NCI-H748 treated with DMSO at 0.1 percent for 48 hours (cell line): ENCODE measurements around the gene TLE4.
"Not testable (repeated sequence)": the region's sequence is repeated elsewhere in the genome, so short reads cannot be mapped to it uniquely, and the experiment has no call there.

ENCODE experiments used
- DNase-seq: peaks from one replicate; lab custom pipeline; 2025; lab: John Stamatoyannopoulos, UW

TLE4 gene

DNA sequence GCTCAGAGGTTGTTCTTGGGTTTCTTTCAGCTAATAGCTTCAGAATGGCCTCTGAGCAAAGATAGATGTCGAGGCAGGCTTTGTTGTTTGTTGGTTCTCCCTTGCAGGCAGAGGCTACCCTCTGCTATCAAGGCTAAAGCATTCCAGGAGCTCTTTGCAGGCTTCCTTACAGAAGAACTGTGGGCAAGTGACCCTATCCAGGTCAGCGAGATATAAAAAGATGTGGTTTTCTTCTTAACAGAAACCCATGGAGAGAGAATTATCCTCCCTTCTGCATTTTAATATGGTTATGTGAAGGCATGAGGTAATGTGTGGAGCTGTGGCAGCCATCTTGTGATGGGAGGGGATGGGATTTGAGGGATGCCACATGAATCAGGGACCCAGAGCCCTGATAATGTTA is 67.0 kb downstream of the TLE4 start:
- DNase-seq, result no peak

DNA sequence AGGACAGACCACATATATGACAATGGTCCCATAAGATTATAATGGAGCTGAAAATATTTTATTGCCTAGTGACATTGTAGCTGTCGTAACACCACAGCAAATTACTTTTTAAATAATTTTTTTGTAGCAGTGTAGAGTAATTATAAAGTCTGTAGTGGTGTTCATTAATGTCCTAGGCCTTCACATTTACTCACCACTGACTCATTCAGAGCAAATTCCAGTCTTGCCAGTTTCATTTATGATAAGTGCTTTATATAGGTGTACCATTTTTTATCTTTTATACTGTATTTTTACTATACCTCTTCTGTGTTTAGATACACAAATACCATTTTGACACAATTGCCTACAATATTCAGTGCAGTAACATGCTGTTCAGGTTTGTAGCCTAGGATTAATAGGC is 67.6 kb downstream of the TLE4 start:
- no peak for DNase-seq

DNA sequence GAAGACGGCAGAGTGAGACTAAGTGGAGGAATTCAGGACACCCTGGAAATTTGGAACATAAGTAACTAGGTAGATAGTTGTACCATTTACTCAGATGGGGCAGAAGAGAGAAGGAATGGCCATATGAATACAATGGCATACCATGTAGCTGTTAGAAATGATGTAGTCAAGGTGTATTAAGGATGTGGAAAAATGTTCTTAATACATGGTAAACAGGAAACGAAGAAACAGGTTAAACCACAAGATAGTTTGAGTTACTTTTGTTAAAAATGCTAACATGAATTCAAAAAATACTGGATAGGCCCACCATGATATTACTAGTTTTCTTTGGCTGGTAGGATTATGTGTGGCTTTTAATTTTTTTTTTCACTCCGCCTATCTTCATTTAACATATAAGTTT is 68.3 kb downstream of the TLE4 start:
- not testable (repeated sequence) for DNase-seq

DNA sequence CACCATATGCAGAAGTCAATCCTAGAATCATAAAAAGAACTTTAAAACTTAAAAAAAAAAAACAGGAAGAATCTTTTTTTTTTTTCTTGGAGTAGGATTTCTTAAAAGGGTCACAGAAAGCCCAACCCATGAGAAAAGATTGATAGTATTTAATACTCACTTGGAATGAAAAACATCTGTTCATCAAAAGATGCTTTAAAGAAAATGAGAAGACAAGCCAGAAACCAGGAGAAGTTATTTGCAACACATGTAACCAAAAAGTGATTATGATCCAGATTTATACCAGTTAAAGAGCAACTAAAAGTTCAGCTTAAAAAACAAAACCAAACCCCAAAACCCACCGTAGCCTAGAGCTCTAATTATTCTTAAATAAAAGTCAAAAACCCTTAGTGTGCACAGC is 69.3 kb downstream of the TLE4 start:
- DNase-seq, result no peak

DNA sequence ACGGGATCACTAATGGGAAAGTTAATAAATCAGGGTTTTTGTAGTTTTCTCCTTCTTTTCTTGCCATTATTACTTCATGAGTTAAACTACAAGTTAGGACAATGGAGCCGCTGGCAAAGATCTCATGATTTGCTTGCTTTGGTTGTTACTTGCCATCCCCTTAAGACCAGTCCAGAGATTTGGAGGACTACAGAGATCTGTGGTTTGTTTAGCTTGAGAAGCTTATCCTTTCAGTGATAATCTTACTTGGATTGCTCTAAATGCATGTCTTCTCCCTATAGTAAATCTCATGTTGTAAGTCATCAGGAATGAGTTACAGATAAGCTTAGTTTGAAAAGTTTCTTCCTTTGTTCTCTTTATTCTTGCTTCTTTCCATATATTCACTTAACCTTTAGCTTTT is 70.9 kb downstream of the TLE4 start:
- DNase-seq, result no peak

DNA sequence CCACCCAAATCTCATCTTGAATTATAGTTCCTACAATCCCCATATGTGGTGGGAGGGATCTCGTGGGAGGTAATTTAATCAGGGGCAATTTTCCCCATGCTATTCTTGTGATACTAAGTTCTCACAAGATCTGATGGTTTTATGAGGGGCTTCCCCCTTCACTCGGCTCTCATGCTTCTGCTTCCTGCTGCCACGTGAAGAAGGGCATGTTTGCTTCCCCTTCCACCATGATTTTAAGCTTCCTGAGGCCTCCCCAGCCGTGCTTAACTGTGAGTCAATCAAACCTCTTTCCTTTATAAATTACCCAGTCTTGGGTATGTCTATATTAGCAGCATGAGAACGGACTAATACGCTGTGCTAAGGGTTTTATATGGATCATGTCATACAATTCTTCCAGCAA is 72.3 kb downstream of the TLE4 start:
- DNase-seq, result no peak

DNA sequence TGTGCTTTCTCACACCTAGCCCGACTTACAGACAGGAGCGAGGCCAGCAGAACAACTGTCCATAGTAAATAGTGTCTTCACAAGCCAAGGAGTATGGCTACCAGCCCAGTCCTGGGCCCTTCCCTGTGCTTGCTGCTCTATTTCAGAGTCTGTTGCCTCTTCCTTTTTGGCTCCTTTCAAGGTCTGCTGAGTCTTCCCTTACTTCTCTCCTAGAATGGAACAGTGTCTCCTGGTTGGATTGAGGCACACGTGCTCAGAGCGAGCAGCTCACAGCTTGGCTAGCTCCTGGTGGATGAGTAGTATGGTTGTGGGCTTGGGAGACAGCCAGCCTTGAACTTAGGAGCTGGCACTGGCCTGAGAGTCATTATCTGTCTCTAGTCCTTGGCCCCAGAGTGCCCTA is 72.8 kb downstream of the TLE4 start:
- DNase-seq, result no peak

DNA sequence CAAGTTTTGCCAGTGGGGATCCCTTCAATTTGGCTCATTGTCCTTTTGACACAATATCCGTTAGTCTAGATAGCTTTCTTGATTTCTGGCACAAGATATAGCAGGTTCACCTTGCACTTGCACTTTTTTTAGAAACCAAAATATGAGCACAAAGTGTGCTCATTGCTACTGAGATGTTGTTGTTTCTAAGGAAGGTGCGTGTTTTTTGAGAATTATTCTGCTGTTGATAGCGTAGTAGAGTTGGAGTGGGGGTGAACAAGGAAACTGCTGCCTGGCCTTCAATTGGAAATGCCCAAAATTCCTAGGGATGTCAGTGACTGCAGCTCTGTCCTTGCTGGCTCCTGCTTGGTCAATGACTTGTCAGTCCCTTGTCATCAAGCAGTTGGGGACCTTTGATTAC is 73.3 kb downstream of the TLE4 start:
- no peak for DNase-seq

DNA sequence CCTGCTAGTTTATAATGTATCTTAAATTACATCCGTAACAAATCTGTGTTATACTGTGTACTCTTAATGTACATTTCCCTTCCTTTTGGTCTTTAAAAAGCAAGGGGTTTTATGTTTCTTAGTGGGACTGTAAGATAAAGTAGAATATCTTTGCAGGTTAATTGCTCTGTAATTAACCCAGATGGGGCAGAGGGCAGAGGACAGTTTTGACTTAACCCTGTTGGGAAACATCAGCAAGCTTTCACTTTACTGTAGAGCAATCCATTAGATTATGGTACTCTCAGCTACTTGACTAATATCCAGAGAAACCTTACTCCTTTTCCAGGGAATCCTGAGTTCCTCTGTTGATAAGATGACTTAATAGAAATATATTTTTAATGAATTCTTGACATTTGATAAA is 74.3 kb downstream of the TLE4 start:
- DNase-seq, result no peak

DNA sequence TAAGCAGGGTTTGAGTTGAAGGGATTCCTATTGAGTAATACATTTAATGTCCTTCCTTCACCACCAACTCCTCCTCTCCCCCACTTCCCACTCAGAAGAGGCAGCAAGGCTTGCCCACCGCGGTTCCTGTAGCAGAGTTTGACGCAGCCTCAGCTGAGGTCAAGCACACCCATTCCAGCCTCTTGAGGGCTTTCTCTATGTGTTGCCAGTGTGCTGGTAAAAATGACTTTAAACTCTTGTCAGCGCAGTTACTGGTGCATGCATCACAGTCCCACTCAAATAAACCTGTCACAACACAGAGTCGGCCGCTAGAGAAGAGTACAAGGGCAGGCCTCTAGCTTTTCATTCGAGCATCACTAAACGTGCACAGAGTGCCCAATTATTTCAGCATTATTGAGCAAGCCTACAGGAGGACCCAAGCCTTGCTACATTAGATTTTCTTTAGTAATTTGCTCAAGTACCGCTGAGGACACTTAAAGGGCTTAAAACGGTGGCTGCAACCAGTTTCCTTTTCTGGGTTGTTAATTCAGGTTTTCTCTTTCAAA is 79.6 kb downstream of the TLE4 start:
- DNase-seq, result no peak

DNA sequence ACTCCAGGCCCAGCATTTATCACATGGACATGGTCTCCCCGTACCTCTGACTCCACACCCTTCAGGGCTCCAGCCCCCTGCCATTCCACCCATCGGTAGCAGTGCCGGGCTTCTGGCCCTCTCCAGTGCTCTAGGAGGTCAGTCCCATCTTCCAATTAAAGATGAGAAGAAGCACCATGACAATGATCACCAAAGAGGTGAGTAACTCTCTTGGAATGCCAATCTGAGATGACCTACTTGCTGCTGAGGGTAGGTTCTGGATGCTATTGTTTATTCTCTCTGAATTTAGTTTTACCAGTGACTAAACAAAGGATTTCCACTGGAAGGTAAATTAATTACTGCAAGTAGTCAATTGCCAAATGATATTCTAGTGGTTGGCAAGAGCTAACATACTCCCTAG is 80.8 kb downstream of the TLE4 start:
- no peak for DNase-seq

DNA sequence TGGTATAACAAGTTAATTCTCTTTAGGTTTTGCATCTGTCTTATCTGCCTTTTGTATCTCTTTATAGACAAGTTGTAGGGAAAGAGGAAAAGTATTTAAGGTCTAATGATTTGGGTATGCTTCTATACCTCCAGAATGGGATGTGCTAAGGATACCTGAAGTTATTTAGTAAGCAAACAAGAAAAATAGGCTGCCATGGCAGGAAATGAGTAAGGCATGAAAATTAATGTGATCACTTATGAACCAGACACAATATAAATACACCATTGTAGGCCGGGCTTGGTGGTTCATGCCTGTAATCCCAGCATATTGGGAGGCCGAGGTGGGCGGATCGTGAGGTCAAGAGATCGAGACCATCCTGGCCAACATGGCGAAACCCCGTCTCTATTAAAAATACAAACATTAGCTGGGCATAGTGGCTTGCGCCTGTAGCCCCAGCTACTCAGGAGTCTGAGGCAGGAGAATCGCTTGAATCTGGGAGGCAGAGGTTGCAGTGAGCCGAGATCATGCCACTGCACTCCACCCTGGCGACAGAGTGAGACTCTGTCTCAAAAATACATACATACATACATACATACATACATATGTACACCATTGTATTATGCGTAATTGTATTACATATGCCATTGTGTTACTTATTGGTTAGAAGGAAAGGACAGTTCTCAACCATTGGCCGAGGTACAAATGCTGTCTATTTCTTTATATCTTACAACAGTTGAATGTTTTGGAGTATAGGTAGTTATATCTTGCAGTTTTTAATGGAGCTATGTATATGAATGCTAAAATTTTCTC is 83.0 kb downstream of the TLE4 start:
- DNase-seq, result not testable (repeated sequence)

DNA sequence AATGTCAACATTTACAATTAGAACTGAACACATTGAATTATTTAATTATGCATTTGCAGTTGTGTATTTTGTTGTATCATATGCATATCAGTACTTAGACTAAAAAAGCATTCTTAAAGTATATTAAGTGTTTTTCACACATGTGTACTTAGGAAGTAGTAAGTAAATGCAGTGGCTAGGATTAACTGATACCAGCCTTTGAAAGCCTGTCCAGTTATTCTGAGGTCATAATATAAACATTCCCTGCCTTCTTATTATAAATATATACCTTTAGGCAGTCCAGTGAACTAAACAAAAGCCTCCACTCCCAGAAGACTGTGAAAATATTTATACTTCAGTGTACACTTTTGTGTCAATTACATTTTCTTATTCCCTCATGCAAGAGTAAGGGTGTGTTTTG is 83.8 kb downstream of the TLE4 start:
- DNase-seq, result no peak

DNA sequence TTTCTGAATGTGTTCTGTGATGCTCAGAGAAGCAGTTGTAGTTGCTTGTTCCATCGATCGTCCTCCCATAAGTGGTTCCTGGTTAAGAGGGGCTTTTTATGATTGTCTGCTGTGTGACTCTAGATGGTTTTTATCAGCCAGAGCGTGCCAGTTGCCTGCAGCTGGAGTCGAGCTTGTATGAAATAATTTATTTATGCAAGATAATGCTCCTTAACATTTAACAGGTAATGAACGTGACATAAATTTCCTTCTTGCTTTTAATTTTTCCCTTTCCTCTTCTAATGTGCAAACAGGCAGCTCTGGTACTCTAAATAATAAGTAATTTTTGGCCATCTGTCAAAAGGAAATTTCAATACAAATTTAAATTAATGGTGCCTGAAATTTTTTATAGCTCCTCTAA is 84.4 kb downstream of the TLE4 start:
- DNase-seq, result no peak

DNA sequence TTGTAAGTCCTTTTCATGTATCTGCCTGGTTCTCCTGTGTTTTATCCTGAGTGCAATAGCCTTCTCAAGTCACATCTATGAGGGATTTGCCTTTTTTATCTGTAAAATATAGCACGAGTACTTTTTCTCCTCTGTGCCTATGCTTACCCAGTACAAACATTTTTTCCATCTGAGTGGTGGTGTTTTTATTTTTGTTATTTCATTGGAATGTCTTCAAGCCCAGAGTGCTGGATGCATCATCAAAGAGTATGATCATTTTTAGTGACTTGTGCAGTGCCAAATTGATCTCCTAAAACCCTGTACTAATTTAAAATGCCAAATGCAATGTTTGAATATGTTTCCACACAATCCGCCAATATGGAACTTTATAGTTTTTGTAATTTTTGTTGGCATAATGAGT is 86.1 kb downstream of the TLE4 start:
- DNase-seq, result no peak

DNA sequence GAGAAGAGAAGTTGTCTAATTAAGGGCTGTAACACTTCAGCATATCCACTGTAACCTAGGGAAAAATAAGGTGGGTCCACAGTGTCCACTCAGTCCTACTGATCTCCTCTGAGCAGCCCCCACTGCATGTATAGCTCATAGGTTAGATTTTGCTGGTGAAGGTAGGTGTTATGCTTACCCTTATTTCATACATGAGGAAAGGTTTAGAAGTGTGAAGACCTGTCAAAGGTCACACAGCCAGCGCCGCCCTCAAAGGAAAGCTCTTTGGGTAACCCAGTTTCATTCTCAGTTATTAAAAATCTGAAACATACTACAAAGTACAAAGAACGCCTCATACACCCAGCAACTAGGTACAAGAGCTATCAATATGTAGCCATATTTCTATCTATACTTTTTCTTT is 87.2 kb downstream of the TLE4 start:
- no peak for DNase-seq

DNA sequence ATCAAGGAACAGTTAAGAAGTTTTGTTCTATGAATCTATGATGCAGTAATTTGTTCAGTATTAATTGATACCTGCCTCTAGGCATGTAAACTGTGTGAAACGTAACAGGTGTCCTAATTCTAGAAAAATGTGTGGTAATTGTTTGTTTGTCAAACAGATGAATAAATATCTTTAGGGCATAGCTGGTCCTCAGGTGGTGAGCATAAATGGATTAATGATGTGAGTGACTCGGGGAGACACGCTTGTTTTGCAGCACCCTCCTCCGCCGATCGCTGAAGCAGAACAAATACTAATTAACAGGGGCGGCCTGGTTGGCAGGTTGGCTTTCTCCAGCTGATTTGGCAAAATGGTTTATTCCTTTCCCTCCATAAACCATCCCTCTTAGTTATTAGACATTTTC is 88.8 kb downstream of the TLE4 start:
- DNase-seq, result peak; percentile 78

DNA sequence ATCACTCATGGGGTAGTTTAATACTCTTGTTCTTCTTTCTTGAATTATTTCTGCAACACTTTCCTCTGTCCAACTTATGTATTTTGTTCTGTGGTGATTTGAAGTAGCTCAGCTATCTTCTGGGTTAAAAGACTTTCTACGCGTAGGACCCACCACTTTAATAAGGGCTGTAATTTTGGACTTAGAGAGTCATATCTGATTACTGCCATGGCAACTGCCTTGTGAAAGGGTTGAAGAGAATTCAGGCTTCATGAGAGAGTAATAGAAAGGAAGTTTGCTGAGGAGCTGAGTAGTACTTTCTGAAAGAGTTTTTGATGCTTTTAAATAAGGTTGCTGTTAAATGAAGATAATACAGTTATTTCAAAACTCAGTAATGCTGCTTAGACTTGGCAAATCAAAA is 89.5 kb downstream of the TLE4 start:
- no peak for DNase-seq

DNA sequence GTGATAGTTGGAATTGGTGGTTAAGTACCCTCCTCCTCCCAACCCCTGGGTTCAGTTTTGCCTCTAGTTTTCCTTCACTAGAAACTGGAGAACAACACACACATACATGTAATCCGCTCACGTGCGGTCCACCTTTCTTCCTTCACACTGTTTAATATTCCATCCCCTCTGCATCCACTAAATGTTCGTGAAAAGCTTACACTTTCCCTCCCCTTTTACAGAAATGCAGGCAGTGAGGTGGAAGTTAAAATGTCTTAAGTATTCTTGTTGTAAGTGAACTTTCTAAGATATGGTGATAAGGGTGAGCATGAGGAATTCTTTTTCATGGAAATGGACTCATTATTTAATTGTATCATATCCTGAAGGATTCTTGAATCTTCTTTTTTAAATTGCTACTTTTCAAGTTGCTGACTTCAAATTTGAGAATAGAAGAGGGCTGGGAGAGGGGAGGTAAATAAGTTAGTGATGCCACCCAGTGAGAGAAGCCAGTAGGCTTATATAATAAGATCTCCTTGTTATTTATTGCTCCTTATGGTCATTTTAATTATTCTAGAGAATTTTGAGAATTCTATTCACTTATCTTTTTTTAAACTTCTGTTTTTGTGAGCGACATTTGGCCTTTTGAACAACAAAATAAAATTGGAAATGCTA is 90.2 kb downstream of the TLE4 start:
- no peak for DNase-seq

DNA sequence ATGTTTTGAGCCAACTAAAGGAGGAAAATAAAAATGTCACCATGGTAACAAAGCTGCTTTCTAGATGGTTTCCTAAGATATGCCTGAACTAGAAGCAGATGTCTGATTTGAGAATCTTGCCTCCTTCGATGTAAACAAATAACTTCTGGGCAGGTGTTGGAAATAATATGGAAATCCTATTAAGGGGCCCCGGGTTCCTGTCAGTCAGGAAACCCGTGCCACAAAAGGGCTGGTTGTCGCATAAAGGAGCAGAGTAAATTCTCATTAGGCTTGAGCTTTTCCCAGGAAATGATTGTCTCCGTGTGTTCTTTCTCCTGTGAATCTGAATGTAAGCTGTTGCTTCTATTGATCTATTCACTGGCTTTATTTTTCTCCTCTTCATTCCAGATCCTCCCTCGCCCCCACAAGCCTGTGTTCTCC is 90.8 kb downstream of the TLE4 start:
- DNase-seq, result no peak

DNA sequence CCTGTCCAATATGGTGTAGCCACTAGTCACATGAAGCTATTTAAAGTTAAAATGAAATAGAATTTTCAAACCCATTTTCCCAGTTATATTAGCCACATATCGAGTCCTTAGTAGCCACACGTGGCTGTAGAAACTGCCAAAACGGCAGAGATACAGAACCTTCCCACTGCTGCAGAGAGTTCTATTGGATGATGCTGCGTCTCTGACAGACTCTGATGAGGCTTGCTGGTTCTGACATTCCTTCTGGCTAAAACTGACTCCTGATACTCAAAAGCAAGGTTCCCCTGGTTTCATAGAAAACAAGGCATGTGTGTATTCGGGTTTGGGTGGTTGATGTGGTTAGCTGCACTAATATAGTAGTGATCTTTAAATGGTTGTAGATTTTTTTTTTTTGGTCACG is 91.5 kb downstream of the TLE4 start:
- no peak for DNase-seq

DNA sequence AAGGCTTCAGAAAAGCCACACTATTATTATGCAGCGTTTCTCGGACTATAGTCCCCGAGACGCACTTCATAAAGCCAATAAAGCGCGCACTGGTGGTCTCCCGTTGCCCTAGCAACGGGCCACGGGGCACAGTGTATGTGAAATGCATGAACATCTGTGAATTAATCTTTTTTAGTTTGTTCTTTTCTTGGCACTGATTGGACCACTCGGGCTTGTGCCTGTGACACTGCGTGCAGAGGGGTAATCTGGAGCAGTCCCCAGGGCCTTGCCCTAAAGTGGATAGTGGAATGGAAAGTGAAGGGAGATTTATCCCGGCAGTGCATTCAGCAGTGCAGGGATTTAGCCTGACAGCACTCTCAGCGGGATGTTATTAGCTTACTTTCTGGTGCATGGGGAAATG is 92.1 kb downstream of the TLE4 start:
- no peak for DNase-seq

DNA sequence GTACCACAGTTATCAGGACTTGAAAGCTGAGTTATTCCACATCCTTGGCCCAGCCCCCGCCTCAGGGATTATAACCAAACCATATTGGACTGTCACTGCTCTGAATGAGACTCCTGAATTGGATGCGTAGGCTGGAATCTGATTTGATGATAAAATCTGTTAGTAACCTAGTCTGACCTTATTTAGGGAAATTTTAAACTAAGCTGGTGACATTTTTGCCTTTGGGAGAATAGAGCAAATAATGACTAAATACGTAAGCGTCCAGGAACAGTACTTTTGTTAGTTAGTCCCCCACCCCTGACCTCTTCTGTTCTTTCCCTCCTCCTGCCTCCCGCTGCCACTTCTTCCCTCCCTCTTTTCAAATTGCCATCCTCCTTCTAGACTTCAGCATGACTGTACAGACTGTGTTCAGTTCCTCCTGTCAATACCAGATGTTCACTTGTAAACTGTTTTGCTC is 92.6 kb downstream of the TLE4 start:
- DNase-seq, result no peak

DNA sequence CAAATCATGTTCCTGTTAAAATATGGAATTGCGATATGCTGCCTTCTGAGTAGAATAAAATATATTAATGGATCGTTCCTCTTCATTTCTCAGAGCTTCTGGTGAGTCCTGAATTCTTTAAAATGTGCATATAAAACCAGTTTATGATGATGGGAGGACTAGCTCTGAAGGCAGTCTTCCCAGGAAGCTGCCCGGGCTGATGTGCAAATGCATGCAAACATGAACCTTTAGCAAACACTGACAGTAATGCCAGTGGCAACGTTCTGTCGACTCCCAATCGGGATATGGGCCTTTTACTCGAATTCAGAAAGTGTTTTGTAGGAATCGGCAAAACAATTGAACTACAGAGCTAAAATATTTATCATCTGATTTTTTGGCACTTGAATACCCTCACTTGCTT is 93.6 kb downstream of the TLE4 start:
- no peak for DNase-seq
